Endothelial cell of umbilical vein (primary cell): ENCODE measurements around the gene HOXD8. TPM values are rescaled to one million over a fixed set of nuclear protein-coding genes. Genes with fewer than 3 reads are reported as not detected.
A peak's percentile ranks its signal among the peaks of the same experiment; 100 is the strongest.

Source experiments
- BruUV-seq: library from RNA; stranded (reverse); fragments of 400-500 nt; replicated peaks from 2 replicates; lab custom pipeline; 2021; lab: Mats Ljungman, UMichigan
- CTCF ChIA-PET: fragments of 300-600, 350-600 bp; sonication (Branson Sonifier 250); formaldehyde crosslinking; loops from one replicate; lab custom pipeline; 2021; ENCODE audit warnings: antibody characterized with exemption, inconsistent platforms; lab: Charles Lee
- POLR2A ChIA-PET: fragments of 300-600, 350-600 bp; sonication (Branson Sonifier 250); formaldehyde crosslinking; loops from one replicate; lab custom pipeline; 2021; ENCODE audit warnings: antibody characterized with exemption, inconsistent platforms; lab: Charles Lee
- DNase-seq: peaks from one replicate; pipeline ENCODE4 v3.0.0-alpha.2; 2011; ENCODE audit warnings: low read depth, low spot score
- FAIRE-seq: peaks from 2 replicates; lab custom pipeline; 2011; peaks lifted over from hg19 to GRCh38; lab: Jason Lieb, UNC
- H2AFZ ChIP-seq: 2 replicates; pipeline ENCODE4 v1.6.0; 2012; ENCODE audit warnings: low read depth, low read length, control low read depth, inconsistent platforms
- H3K27ac ChIP-seq: 2 replicates; pipeline ENCODE4 v1.5.1; 2011; ENCODE audit warnings: low read depth, mild to moderate bottlenecking, control low read depth, low read length, moderate library complexity; ENCODE audit not compliant: insufficient read depth
- H3K27me3 ChIP-seq, 2 experiments: 2 replicates each; pipeline versions ENCODE4 v1.6.0 to v1.6.1; 2011; ENCODE audit warnings: low read length in 2 of 2, mixed read lengths in 1 of 2; ENCODE audit not compliant: control insufficient read depth in 2 of 2, insufficient read depth in 2 of 2
- H3K36me3 ChIP-seq, 2 experiments: 2 replicates in 1 of 2; 3 replicates in 1 of 2; pipeline ENCODE4 v1.5.1; 2011; ENCODE audit warnings: low read length in 2 of 2, mild to moderate bottlenecking in 1 of 2, moderate library complexity in 1 of 2; ENCODE audit not compliant: control insufficient read depth in 2 of 2, insufficient read depth in 2 of 2; ENCODE audit errors: extremely low read depth in 1 of 2
- H3K4me1 ChIP-seq: 3 replicates; pipeline ENCODE4 v1.5.1; 2011; ENCODE audit warnings: mild to moderate bottlenecking, low read length; ENCODE audit not compliant: control insufficient read depth, insufficient read depth; ENCODE audit errors: extremely low read depth
- H3K4me2 ChIP-seq: 2 replicates; pipeline ENCODE4 v1.6.1; 2011; ENCODE audit warnings: low read length, control low read depth, mixed read lengths; ENCODE audit not compliant: insufficient read depth
- H3K4me3 ChIP-seq, 3 experiments: fragments of 200-600 bp in 1 of 3; sonication (generic), shearing (Covaris generic) in 1 of 3; replicated peaks in 1 of 3; 2 replicates each; pipeline ENCODE4 v1.5.1; 2011 to 2016; ENCODE audit warnings: control low read depth in 3 of 3, low read length in 3 of 3, mild to moderate bottlenecking in 2 of 3, inconsistent platforms in 1 of 3, low read depth in 1 of 3, moderate library complexity in 1 of 3; ENCODE audit not compliant: insufficient read depth in 1 of 3
- H3K79me2 ChIP-seq: 2 replicates; pipeline ENCODE4 v1.6.0; 2012; ENCODE audit warnings: low read length, inconsistent platforms; ENCODE audit not compliant: control insufficient read depth, insufficient read depth
- H3K9ac ChIP-seq: replicated peaks from 2 replicates; pipeline ENCODE3; 2011; ENCODE audit warnings: low read length, control low read depth; ENCODE audit not compliant: insufficient read depth; ENCODE audit errors: extremely low read depth
- H3K9me1 ChIP-seq: replicated peaks from 3 replicates; pipeline ENCODE4 v1.6.0; 2011; ENCODE audit warnings: mild to moderate bottlenecking, low read length; ENCODE audit not compliant: control insufficient read depth, insufficient read depth; ENCODE audit errors: extremely low read depth
- H3K9me3 ChIP-seq: replicated peaks from 2 replicates; pipeline ENCODE4 v1.5.1; 2012; ENCODE audit warnings: low read length, inconsistent platforms; ENCODE audit not compliant: control insufficient read depth, insufficient read depth
- H4K20me1 ChIP-seq: replicated peaks from 2 replicates; pipeline ENCODE3; 2011; ENCODE audit warnings: mild to moderate bottlenecking, low read length; ENCODE audit not compliant: control insufficient read depth, insufficient read depth; ENCODE audit errors: extremely low read depth
- EZH2 ChIP-seq: IDR thresholded peaks from 2 replicates; pipeline ENCODE4 v1.6.1; 2012; ENCODE audit warnings: borderline replicate concordance, low read depth, mild to moderate bottlenecking, moderate library complexity, low read length, inconsistent platforms; ENCODE audit not compliant: severe bottlenecking
- dilution Hi-C: fragments of 300-500 bp; cut with MboI; formaldehyde crosslinking; loops from one replicate; pipeline ENCODE4 v1.15.0; 2019; ENCODE audit warnings: low sequenced_read_pairs; ENCODE audit not compliant: extremely low pct_ligation_motif_present
- intact Hi-C: fragments of 100-400 bp; cut with micrococcal nuclease; formaldehyde crosslinking; loops from one replicate; pipeline ENCODE4 v1.10.0; 2022
- polyA plus RNA-seq, 4 experiments: library from polyadenylated mRNA; depleted of rRNA in 3 of 4; stranded (reverse) in 3 of 4; unstranded in 1 of 4; fragments of >200 nt; gene quantifications; 2 replicates each; pipeline versions ENCODE4 v1.2.1 to v1.2.3, GENCODE V29; 2011 to 2012; ENCODE audit warnings: missing spikeins in 1 of 4
- total RNA-seq: library from RNA; stranded (reverse); gene quantifications from 2 replicates; pipeline ENCODE4 v1.2.3, GENCODE V29; 2021
- TF ChIP-seq, protein P1 (sequence below): IDR thresholded peaks from 2 replicates; pipeline ENCODE4 v1.6.1; 2011; ENCODE audit not compliant: insufficient read depth, insufficient read length

HOXD8 gene
- total and polyA plus RNA-seq, 2 donors (not counting 3 experiments of a cell fraction or from before 2014, with no cell fraction given): 6.4 to 15.6 TPM

DNA sequence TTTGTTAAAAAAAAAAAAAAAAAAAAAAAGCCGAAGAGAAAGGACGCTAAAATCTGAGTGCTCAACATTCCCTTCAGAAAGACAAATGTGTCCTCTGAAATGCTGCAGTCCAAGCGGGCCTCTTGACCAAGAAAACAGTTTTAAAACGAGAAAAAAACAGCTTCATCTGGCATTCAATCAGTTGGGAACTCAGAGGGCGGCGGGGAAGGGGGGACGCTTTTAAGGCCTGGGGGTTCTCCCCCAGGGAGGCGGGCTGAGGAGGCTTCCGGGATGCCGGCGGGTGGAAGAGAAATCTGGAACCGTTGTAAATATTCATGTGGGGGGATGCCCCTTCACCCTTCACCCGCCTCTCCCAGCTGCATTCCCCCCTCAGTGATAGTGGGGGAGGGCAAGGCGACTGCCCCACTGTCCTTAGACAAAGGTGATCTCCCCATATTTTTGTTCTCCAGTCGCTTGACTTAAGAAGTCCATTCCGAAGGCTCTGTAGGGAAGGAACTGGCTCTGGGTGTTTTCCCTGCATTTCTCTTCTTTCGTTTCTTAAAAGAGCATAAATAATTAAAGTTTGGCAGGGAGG is 25.7 kb upstream of the HOXD8 start:
- no peaks in the 10 kb centered on the region for H4K20me1 ChIP-seq
- H3K4me1 ChIP-seq: no peaks in the 10 kb centered on the region
- no peak overlapping the region for H3K4me2 ChIP-seq
- no peak overlapping the region for H3K9ac ChIP-seq
- no peak for DNase-seq
- no peak overlapping the region for H2AFZ ChIP-seq
- TF ChIP-seq, protein P1, sequence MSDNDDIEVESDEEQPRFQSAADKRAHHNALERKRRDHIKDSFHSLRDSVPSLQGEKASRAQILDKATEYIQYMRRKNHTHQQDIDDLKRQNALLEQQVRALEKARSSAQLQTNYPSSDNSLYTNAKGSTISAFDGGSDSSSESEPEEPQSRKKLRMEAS: no peak
- TF ChIP-seq EZH2: peak; percentile 29
- CTCF ChIA-PET: interaction anchor here (0.5 to 2.4 kb wide), 11 partner anchors 7 to 1404 kb away, joined by 3 to 13 read pairs (median 4); no protein-coding TSS in a partner anchor
- no peaks in the 10 kb centered on the region for H3K79me2 ChIP-seq
- FAIRE-seq: no peak
- peaks cover 84 to 96% of the 10 kb centered on the region in 2 experiments for H3K27me3 ChIP-seq
- no peak overlapping the region for H3K4me3 ChIP-seq
- no peaks in the 10 kb centered on the region for H3K9me1 ChIP-seq
- BruUV-seq: no TSS peak
- dilution Hi-C loops: no loop called here
- no peak overlapping the region for H3K27ac ChIP-seq
- no peaks in the 10 kb centered on the region for H3K36me3 ChIP-seq
- intact Hi-C loops: no loop called here
- no peaks in the 10 kb centered on the region for H3K9me3 ChIP-seq
- POLR2A ChIA-PET: no interaction called here

DNA sequence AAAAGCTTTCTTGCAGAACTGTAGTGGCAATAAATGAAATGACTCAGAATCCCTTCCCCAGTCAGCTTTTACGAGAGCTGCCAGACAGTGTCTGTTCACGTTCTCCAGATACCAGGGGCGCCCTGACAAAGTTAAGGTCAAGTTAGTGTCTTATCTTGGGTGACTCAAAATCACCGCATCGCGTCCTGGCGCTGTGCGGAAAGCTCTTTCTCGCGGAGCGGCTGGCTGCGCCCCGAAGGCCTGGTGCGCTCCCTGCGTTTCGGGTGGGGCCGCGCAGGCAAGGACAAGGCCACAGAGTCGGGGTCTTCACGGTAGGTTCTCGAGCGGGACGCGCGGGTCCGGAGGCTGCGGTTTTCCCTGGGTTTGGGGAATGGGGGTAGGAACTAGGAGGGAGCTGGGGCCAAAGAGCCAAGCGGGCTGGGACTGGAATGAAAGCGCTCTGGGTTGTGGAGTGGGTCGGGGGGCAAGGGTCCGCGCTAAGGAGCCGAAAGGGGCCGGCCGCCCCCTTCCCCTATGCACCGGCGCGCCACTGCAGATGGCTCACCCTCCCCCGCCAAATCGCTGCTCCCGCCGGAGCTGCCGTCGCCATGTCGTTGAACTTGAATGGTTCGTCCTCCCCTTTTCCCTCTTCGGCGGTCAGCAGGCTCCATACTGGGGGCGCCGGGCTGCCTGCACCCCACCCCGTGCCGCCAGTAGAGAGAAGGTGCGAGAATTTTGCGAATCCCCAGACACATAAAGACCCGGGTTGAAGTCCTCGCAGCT is 25.0 kb upstream of the HOXD8 start:
- no peak for DNase-seq
- Histone ChIP-seq H2AFZ (no peak overlapping the region), H3K79me2 (no peaks in the 10 kb centered on the region), H3K27ac (no peak overlapping the region), H3K9ac (no peak overlapping the region), H3K4me2 (no peak overlapping the region), H3K4me1 (no peaks in the 10 kb centered on the region), H3K9me3 (no peaks in the 10 kb centered on the region), H3K27me3 (peaks cover 84 to 96% of the 10 kb centered on the region in 2 experiments), H3K36me3 (no peaks in the 10 kb centered on the region), H3K9me1 (no peaks in the 10 kb centered on the region), H3K4me3 (no peak overlapping the region), H4K20me1 (no peaks in the 10 kb centered on the region)
- peak; percentile 77 for TF ChIP-seq EZH2
- TF ChIP-seq, protein P1: no peak
- ChIA-PET CTCF (interaction anchor here (0.5 to 1.6 kb wide), 9 partner anchors 9 to 853 kb away, joined by 3 to 6 read pairs (median 4); no protein-coding TSS in a partner anchor), POLR2A (no interaction called here)
- FAIRE-seq: no peak
- BruUV-seq: no TSS peak
- intact Hi-C loops: no loop called here
- dilution Hi-C loops: no loop called here
